K562 (cell line): ENCODE data around the gene SRBD1. TPM values are rescaled to one million over a fixed set of nuclear protein-coding genes. Genes with fewer than 3 reads are reported as not detected.

Experiments used
- ATAC-seq: fragments of 200-7000 bp; cut with Tn5 transposase; 3 replicates; pipeline ENCODE4 v1.9.1; 2020; ENCODE audit warnings: moderate library complexity
- BruUV-seq: library from RNA; stranded (reverse); fragments of 400-500 nt; replicated peaks from 2 replicates; lab custom pipeline; 2021; lab: Mats Ljungman, UMichigan
- CTCF ChIA-PET: fragments of 300-600 bp; formaldehyde crosslinking; extraction: SDS; loops from one replicate; lab custom pipeline; 2021; ENCODE audit warnings: low intra/inter-chr PET ratio; lab: Yijun Ruan, JAX
- POLR2A ChIA-PET: fragments of 300-600, 350-650 bp; sonication (Branson Sonifier 250); formaldehyde crosslinking; extraction: SDS; loops from one replicate; lab custom pipeline; 2021; ENCODE audit warnings: antibody characterized with exemption, inconsistent platforms; lab: Yijun Ruan, JAX
- DNase-seq, 4 experiments: peaks; one replicate each; pipeline versions ENCODE4 v3.0.0 to v3.0.0-alpha.2; 2011 to 2018; ENCODE audit warnings: low spot score in 3 of 4, mixed read lengths in 3 of 4; ENCODE audit errors: extremely low read depth in 1 of 4
- FAIRE-seq: peaks from 2 replicates; lab custom pipeline; 2011; peaks lifted over from hg19 to GRCh38; lab: Jason Lieb, UNC
- H2AFZ ChIP-seq: 2 replicates; pipeline ENCODE4 v1.6.0; 2011; ENCODE audit warnings: low read depth, low read length, control low read depth, inconsistent platforms
- H3K27ac ChIP-seq: fragments of 200-600 bp; 3 replicates; pipeline ENCODE4 v1.8.0; 2011; ENCODE audit warnings: low read depth, mild to moderate bottlenecking, control low read depth, inconsistent platforms, low read length, moderate library complexity, mixed read lengths; ENCODE audit errors: extremely low read depth
- H3K27me3 ChIP-seq, 2 experiments: fragments of 300-600 bp in 1 of 2; 2 replicates in 1 of 2; 3 replicates in 1 of 2; pipeline versions ENCODE4 v1.6.0 to v1.8.0; 2011; ENCODE audit warnings: inconsistent platforms in 2 of 2, low read length in 2 of 2, mild to moderate bottlenecking in 1 of 2, mixed read lengths in 1 of 2, moderate library complexity in 1 of 2; ENCODE audit not compliant: control insufficient read depth in 2 of 2, insufficient read depth in 2 of 2
- H3K36me3 ChIP-seq: fragments of 300-600 bp; 3 replicates; pipeline ENCODE4 v1.8.0; 2011; ENCODE audit warnings: mild to moderate bottlenecking, low read length, inconsistent platforms; ENCODE audit not compliant: control insufficient read depth, insufficient read depth
- H3K4me1 ChIP-seq, 2 experiments: fragments of 200-600 bp in 1 of 2; replicated peaks in 1 of 2; 2 replicates in 1 of 2; 3 replicates in 1 of 2; pipeline versions ENCODE4 v1.5.1 to v1.8.0; 2011; ENCODE audit warnings: inconsistent platforms in 2 of 2, low read length in 2 of 2, mild to moderate bottlenecking in 1 of 2, mixed read lengths in 1 of 2, moderate library complexity in 1 of 2; ENCODE audit not compliant: control insufficient read depth in 2 of 2, insufficient read depth in 2 of 2
- H3K4me2 ChIP-seq: 2 replicates; pipeline ENCODE4 v1.6.1; 2011; ENCODE audit warnings: low read length, control low read depth, inconsistent platforms, mixed read lengths; ENCODE audit not compliant: insufficient read depth
- H3K4me3 ChIP-seq: fragments of 200-600 bp; sonication (generic), shearing (Covaris generic); 2 replicates; pipeline ENCODE4 v1.5.1; 2016; ENCODE audit warnings: control low read depth, inconsistent platforms
- H3K79me2 ChIP-seq: fragments of 200-600 bp; 3 replicates; pipeline ENCODE4 v1.8.0; 2011; ENCODE audit warnings: low read length, inconsistent platforms; ENCODE audit not compliant: control insufficient read depth, insufficient read depth
- H3K9ac ChIP-seq, 2 experiments: 2 replicates each; pipeline versions ENCODE4 v1.6.0 to v1.6.1; 2011; ENCODE audit warnings: low read depth in 2 of 2, low read length in 2 of 2, control low read depth in 1 of 2, inconsistent platforms in 1 of 2, mild to moderate bottlenecking in 1 of 2, mixed read lengths in 1 of 2; ENCODE audit not compliant: insufficient read depth in 1 of 2
- H3K9me1 ChIP-seq: one replicate; pipeline ENCODE4 v1.6.0; 2011; ENCODE audit warnings: inconsistent platforms, mild to moderate bottlenecking, low read length, moderate library complexity; ENCODE audit not compliant: control insufficient read depth, insufficient read depth
- H3K9me3 ChIP-seq: replicated peaks from 2 replicates; pipeline ENCODE4 v1.5.1; 2011; ENCODE audit warnings: low read depth, low read length, inconsistent platforms; ENCODE audit not compliant: control insufficient read depth, insufficient read depth
- H4K20me1 ChIP-seq: replicated peaks from 2 replicates; pipeline ENCODE4 v1.6.1; 2011; ENCODE audit warnings: low read length, inconsistent platforms, mixed read lengths; ENCODE audit not compliant: control insufficient read depth, insufficient read depth
- in situ Hi-C: fragments of 300-500 bp; cut with MboI; formaldehyde crosslinking; loops from 4 replicates; pipeline ENCODE4 v1.15.0; 2018; ENCODE audit warnings: inconsistent platforms, mixed read lengths
- intact Hi-C: fragments of 100-400 bp; cut with micrococcal nuclease; formaldehyde crosslinking; loops from 2 replicates; pipeline ENCODE4 v1.14.2; 2022
- polyA plus RNA-seq, 8 experiments: library from polyadenylated mRNA; depleted of rRNA in 4 of 8; stranded (reverse) in 5 of 8; unstranded in 3 of 8; fragments of >200 nt; fragmentation: Nextera tagmentation in 2 of 8; fragmentation: Illumina TruSeq in 1 of 8; extraction: Ambion mirVana in 2 of 8; extraction: Trizol in 1 of 8; gene quantifications; 2 replicates each; pipeline versions ENCODE4 v1.2.1 to v1.2.3, GENCODE V29; 2011 to 2014; ENCODE audit warnings: inconsistent platforms in 1 of 8, missing spikeins in 1 of 8
- total RNA-seq, 7 experiments: library from RNA; depleted of rRNA in 6 of 7; stranded (reverse); fragments of >200 nt in 6 of 7; fragmentation: Illumina TruSeq in 2 of 7; extraction: Trizol in 2 of 7; gene quantifications; 2 replicates each; pipeline versions ENCODE4 v1.2.1 to v1.2.3, GENCODE V29; 2011 to 2021; ENCODE audit warnings: low replicate concordance in 1 of 7
- TF ChIP-seq, protein P1 (sequence below): fragments of 200-600 bp; sonication (generic); IDR thresholded peaks from one replicate; pipeline ENCODE4 v1.6.1; 2012; ENCODE audit warnings: mild to moderate bottlenecking, low read depth, low read length, inconsistent platforms
- TF ChIP-seq, protein P2 (sequence below), 3 experiments: IDR thresholded peaks in 2 of 3; conservative IDR thresholded peaks in 1 of 3; 2 replicates each; pipeline ENCODE4 v1.5.1; 2011 to 2012; ENCODE audit warnings: low read length in 3 of 3, mild to moderate bottlenecking in 3 of 3, control low read depth in 2 of 3, improper control_type of control experiment in 1 of 3, inconsistent platforms in 1 of 3, low read depth in 1 of 3, mixed read lengths in 1 of 3, moderate library complexity in 1 of 3; ENCODE audit not compliant: insufficient read depth in 2 of 3

SRBD1 gene
- total and polyA plus RNA-seq, 9 of the 15 experiments (the other 6 are each of a cell fraction or from before 2014, with no cell fraction given): 6.9 to 23.2 (median 14.7) TPM

DNA sequence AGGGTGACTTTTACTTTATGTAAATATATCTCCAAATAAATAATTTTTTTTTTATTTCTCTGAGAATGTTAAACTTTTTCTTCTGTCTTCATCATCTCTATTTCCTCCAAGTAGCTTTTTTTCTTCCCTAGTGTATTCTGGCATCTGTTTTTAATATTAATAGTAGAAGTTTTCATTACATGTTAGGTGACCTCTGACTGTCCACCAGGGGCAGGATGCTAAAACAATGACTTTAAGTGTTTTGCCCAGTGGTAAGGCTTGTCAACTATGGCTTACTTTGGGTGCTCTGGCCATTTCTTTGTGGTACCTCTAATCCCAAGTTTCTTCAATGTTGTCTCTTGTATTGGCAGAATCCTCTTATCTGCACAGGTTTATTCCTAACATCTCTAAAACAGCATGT is 127.1 kb downstream of the SRBD1 start:
- TF ChIP-seq, protein P1, sequence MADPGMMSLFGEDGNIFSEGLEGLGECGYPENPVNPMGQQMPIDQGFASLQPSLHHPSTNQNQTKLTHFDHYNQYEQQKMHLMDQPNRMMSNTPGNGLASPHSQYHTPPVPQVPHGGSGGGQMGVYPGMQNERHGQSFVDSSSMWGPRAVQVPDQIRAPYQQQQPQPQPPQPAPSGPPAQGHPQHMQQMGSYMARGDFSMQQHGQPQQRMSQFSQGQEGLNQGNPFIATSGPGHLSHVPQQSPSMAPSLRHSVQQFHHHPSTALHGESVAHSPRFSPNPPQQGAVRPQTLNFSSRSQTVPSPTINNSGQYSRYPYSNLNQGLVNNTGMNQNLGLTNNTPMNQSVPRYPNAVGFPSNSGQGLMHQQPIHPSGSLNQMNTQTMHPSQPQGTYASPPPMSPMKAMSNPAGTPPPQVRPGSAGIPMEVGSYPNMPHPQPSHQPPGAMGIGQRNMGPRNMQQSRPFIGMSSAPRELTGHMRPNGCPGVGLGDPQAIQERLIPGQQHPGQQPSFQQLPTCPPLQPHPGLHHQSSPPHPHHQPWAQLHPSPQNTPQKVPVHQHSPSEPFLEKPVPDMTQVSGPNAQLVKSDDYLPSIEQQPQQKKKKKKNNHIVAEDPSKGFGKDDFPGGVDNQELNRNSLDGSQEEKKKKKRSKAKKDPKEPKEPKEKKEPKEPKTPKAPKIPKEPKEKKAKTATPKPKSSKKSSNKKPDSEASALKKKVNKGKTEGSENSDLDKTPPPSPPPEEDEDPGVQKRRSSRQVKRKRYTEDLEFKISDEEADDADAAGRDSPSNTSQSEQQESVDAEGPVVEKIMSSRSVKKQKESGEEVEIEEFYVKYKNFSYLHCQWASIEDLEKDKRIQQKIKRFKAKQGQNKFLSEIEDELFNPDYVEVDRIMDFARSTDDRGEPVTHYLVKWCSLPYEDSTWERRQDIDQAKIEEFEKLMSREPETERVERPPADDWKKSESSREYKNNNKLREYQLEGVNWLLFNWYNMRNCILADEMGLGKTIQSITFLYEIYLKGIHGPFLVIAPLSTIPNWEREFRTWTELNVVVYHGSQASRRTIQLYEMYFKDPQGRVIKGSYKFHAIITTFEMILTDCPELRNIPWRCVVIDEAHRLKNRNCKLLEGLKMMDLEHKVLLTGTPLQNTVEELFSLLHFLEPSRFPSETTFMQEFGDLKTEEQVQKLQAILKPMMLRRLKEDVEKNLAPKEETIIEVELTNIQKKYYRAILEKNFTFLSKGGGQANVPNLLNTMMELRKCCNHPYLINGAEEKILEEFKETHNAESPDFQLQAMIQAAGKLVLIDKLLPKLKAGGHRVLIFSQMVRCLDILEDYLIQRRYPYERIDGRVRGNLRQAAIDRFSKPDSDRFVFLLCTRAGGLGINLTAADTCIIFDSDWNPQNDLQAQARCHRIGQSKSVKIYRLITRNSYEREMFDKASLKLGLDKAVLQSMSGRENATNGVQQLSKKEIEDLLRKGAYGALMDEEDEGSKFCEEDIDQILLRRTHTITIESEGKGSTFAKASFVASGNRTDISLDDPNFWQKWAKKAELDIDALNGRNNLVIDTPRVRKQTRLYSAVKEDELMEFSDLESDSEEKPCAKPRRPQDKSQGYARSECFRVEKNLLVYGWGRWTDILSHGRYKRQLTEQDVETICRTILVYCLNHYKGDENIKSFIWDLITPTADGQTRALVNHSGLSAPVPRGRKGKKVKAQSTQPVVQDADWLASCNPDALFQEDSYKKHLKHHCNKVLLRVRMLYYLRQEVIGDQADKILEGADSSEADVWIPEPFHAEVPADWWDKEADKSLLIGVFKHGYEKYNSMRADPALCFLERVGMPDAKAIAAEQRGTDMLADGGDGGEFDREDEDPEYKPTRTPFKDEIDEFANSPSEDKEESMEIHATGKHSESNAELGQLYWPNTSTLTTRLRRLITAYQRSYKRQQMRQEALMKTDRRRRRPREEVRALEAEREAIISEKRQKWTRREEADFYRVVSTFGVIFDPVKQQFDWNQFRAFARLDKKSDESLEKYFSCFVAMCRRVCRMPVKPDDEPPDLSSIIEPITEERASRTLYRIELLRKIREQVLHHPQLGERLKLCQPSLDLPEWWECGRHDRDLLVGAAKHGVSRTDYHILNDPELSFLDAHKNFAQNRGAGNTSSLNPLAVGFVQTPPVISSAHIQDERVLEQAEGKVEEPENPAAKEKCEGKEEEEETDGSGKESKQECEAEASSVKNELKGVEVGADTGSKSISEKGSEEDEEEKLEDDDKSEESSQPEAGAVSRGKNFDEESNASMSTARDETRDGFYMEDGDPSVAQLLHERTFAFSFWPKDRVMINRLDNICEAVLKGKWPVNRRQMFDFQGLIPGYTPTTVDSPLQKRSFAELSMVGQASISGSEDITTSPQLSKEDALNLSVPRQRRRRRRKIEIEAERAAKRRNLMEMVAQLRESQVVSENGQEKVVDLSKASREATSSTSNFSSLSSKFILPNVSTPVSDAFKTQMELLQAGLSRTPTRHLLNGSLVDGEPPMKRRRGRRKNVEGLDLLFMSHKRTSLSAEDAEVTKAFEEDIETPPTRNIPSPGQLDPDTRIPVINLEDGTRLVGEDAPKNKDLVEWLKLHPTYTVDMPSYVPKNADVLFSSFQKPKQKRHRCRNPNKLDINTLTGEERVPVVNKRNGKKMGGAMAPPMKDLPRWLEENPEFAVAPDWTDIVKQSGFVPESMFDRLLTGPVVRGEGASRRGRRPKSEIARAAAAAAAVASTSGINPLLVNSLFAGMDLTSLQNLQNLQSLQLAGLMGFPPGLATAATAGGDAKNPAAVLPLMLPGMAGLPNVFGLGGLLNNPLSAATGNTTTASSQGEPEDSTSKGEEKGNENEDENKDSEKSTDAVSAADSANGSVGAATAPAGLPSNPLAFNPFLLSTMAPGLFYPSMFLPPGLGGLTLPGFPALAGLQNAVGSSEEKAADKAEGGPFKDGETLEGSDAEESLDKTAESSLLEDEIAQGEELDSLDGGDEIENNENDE: no peak
- TF ChIP-seq, protein P2, sequence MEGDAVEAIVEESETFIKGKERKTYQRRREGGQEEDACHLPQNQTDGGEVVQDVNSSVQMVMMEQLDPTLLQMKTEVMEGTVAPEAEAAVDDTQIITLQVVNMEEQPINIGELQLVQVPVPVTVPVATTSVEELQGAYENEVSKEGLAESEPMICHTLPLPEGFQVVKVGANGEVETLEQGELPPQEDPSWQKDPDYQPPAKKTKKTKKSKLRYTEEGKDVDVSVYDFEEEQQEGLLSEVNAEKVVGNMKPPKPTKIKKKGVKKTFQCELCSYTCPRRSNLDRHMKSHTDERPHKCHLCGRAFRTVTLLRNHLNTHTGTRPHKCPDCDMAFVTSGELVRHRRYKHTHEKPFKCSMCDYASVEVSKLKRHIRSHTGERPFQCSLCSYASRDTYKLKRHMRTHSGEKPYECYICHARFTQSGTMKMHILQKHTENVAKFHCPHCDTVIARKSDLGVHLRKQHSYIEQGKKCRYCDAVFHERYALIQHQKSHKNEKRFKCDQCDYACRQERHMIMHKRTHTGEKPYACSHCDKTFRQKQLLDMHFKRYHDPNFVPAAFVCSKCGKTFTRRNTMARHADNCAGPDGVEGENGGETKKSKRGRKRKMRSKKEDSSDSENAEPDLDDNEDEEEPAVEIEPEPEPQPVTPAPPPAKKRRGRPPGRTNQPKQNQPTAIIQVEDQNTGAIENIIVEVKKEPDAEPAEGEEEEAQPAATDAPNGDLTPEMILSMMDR (IDR thresholded peaks at IDR 0.05 in 2 of 3, conservative IDR thresholded peaks at IDR 0.05 in 1 of 3; ENCODE audit: insufficient read depth in 2 of 3, low read depth in 1 of 3, low read length in 3 of 3): peak; percentile 7 to 29 (median 21); a peak in 2 of 6 replicates
- Histone ChIP-seq H3K9me1 (no peaks in the 10 kb centered on the region), H3K4me3 (no peak overlapping the region), H2AFZ (no peak overlapping the region), H3K9ac (no peak overlapping the region), H3K79me2 (no peaks in the 10 kb centered on the region), H4K20me1 (no peaks in the 10 kb centered on the region), H3K36me3 (no peaks in the 10 kb centered on the region; the same call in 2 of the 3 replicates), H3K27me3 (no peaks in the 10 kb centered on the region), H3K4me1 (no peaks in the 10 kb centered on the region), H3K27ac (no peak overlapping the region), H3K4me2 (no peak overlapping the region), H3K9me3 (no peaks in the 10 kb centered on the region)
- ChIA-PET POLR2A (no interaction called here), CTCF (no interaction called here)
- no peak for DNase-seq
- BruUV-seq: no TSS peak
- no peak for FAIRE-seq
- in situ Hi-C loops: no loop called here
- ATAC-seq: 0 out of 3 replicates have a peak, but pooled peaks have one; percentile 37
- intact Hi-C loops: no loop called here
